ENCODE measurements around the gene ADAMTS17. TPM values are rescaled to one million over a fixed set of nuclear protein-coding genes. Genes with fewer than 3 reads are reported as not detected.

Gene ADAMTS17
- total RNA-seq, 1 donor from 2014 or later: 1.5 TPM

DNA sequence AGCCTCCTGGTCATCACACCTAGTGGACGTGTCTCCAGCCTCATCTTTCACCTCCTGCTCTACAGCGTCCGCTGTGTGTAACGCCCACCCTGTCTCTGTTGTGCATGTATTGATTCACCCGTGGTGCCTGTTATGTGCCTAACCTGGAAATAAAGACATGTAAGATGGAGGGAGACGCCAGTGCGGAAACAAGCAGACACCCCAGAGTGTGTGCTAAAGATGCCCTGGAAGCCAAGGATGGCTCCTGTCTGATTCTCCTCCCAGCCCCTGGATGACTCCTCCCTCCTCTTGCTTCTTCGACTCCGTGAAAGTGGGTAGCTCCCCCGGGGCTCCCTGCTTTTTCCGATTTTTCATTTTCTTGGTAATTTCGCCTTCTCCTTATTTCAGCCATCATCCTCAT is 241.8 kb downstream of the ADAMTS17 start:
- Histone ChIP-seq H3K36me3 (no peaks in the 10 kb centered on the region), H2AFZ (replicated peaks) (no peak overlapping the region), H3F3A (ENCODE audit: low read depth) (no peaks in the 10 kb centered on the region), H3K4me1 (no peaks in the 10 kb centered on the region), H3K27me3 (no peaks in the 10 kb centered on the region), H3K9ac (no peak overlapping the region), H4K20me1 (ENCODE audit: low read depth) (no peaks in the 10 kb centered on the region), H3K4me3 (no peak overlapping the region), H3K27ac (no peak overlapping the region), H3K79me2 (ENCODE audit: low read depth) (no peaks in the 10 kb centered on the region), H3K4me2 (no peak overlapping the region), H3K9me3 (ENCODE audit: low read depth) (no peaks in the 10 kb centered on the region)
- no peak overlapping the region for H3K27ac Mint-ChIP-seq
- H3K4me1 Mint-ChIP-seq: no peaks in the 10 kb centered on the region
- no peaks in the 10 kb centered on the region for H3K9me3 Mint-ChIP-seq
- DNase-seq (ENCODE audit: low spot score): no peak
- H3K27me3 Mint-ChIP-seq (ENCODE audit: insufficient read depth, low read depth): peaks cover 3% of the 10 kb centered on the region
- no peak overlapping the region for H3K4me3 Mint-ChIP-seq
- TF ChIP-seq EZH2 (IDR thresholded peaks at IDR 0.05) (no peak), EZH2phosphoT487 (IDR thresholded peaks at IDR 0.05) (no peak)
- TF ChIP-seq, protein P1, sequence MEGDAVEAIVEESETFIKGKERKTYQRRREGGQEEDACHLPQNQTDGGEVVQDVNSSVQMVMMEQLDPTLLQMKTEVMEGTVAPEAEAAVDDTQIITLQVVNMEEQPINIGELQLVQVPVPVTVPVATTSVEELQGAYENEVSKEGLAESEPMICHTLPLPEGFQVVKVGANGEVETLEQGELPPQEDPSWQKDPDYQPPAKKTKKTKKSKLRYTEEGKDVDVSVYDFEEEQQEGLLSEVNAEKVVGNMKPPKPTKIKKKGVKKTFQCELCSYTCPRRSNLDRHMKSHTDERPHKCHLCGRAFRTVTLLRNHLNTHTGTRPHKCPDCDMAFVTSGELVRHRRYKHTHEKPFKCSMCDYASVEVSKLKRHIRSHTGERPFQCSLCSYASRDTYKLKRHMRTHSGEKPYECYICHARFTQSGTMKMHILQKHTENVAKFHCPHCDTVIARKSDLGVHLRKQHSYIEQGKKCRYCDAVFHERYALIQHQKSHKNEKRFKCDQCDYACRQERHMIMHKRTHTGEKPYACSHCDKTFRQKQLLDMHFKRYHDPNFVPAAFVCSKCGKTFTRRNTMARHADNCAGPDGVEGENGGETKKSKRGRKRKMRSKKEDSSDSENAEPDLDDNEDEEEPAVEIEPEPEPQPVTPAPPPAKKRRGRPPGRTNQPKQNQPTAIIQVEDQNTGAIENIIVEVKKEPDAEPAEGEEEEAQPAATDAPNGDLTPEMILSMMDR (IDR thresholded peaks at IDR 0.05): no peak
- H3K36me3 Mint-ChIP-seq: no peaks in the 10 kb centered on the region

DNA sequence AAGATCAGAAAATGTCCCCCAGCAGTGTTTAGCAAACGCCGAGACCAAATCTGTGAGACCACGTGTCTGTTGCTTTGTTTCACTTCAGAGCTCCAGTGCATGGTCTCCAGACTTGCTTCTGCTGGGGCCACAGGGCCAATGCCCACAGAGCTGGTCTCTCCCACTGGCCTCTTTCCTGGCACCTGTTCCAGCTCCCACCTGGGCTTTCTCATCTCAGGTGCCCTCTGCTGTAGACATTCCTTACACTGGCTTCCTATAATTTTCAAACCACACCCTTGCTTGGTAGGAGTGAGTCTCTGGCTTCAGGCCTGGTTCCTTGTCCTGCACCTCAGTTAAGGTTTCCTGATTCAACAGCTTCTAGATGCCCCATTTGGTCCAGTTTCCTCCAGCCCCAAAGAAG is 243.1 kb downstream of the ADAMTS17 start:
- Mint-ChIP-seq H3K36me3 (no peaks in the 10 kb centered on the region), H3K4me3 (no peak overlapping the region), H3K4me1 (peaks cover 5% of the 10 kb centered on the region), H3K27ac (no peak overlapping the region), H3K27me3 (ENCODE audit: insufficient read depth, low read depth) (peaks cover 3% of the 10 kb centered on the region), H3K9me3 (no peaks in the 10 kb centered on the region)
- Histone ChIP-seq H4K20me1 (ENCODE audit: low read depth) (no peaks in the 10 kb centered on the region), H3K4me1 (no peaks in the 10 kb centered on the region), H3K36me3 (no peaks in the 10 kb centered on the region), H3K79me2 (ENCODE audit: low read depth) (no peaks in the 10 kb centered on the region), H3K27ac (no peak overlapping the region), H3F3A (ENCODE audit: low read depth) (no peaks in the 10 kb centered on the region), H2AFZ (replicated peaks) (no peak overlapping the region), H3K4me2 (no peak overlapping the region), H3K27me3 (no peaks in the 10 kb centered on the region), H3K4me3 (no peak overlapping the region), H3K9me3 (ENCODE audit: low read depth) (no peaks in the 10 kb centered on the region), H3K9ac (no peak overlapping the region)
- TF ChIP-seq EZH2 (IDR thresholded peaks at IDR 0.05) (no peak), EZH2phosphoT487 (IDR thresholded peaks at IDR 0.05) (no peak)
- TF ChIP-seq, protein P1 (IDR thresholded peaks at IDR 0.05): no peak
- DNase-seq (ENCODE audit: low spot score): no peak

DNA sequence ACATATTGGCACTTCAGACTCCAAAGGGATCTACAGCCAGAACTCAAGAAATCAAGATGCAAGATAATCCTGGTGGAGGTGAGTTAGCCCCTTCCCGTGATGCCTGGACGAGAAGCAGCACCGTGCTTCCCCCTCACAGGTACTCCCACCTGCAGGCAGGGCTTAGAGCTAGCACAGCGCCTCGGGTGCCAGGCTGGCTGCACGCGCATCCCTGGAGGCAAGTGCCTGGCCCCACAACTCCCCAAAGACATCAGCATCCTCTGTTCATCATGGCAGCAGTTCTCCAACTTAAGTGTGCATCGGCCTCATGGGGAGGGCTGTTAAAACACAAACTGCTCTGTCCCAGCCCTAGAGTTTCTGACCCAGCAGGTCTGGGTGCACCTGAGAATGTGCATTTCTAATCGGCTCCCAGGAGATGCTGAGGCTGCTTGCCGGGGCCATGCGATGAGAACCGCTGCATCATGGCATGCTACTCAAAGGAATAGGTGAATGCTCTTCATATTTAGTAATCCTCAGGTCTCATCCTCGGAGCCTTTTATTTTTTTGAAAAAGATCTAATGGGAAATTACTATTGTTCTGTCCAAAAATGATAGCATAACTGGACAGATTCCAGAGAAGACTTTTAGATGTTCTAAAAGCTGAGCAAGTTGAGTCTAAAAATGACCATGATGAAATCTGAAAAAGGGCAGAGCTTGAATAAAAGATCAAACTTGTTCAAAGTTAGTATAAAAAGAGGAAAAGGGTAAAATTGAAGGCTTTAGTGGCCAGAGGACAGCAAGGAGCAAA is 244.2 kb downstream of the ADAMTS17 start:
- TF ChIP-seq, protein P1 (IDR thresholded peaks at IDR 0.05): no peak
- no peak for TF ChIP-seq EZH2 (IDR thresholded peaks at IDR 0.05)
- no peak for TF ChIP-seq EZH2phosphoT487 (IDR thresholded peaks at IDR 0.05)
- no peak overlapping the region for H2AFZ ChIP-seq (replicated peaks)
- no peaks in the 10 kb centered on the region for H3K27me3 ChIP-seq
- no peaks in the 10 kb centered on the region for H3K4me1 ChIP-seq
- H3K27ac Mint-ChIP-seq: no peak overlapping the region
- no peak for DNase-seq (ENCODE audit: low spot score)
- H3K4me2 ChIP-seq: no peak overlapping the region
- no peaks in the 10 kb centered on the region for H3K79me2 ChIP-seq (ENCODE audit: low read depth)
- no peak overlapping the region for H3K9ac ChIP-seq
- peaks cover 3% of the 10 kb centered on the region for H3K27me3 Mint-ChIP-seq (ENCODE audit: insufficient read depth, low read depth)
- H3K9me3 ChIP-seq (ENCODE audit: low read depth): no peaks in the 10 kb centered on the region
- H3F3A ChIP-seq (ENCODE audit: low read depth): no peaks in the 10 kb centered on the region
- H3K4me3 ChIP-seq: no peak overlapping the region
- H3K4me1 Mint-ChIP-seq: peaks cover 8% of the 10 kb centered on the region
- H3K9me3 Mint-ChIP-seq: no peaks in the 10 kb centered on the region
- H3K4me3 Mint-ChIP-seq: no peak overlapping the region
- H3K27ac ChIP-seq: no peak overlapping the region
- no peaks in the 10 kb centered on the region for H3K36me3 Mint-ChIP-seq
- H4K20me1 ChIP-seq (ENCODE audit: low read depth): no peaks in the 10 kb centered on the region
- H3K36me3 ChIP-seq: no peaks in the 10 kb centered on the region

Measured in neural progenitor cell (in vitro differentiated cells).